SW 1271 (cell line): ENCODE data around the gene FSHB.
"Not testable (repeated sequence)": the region's sequence is repeated elsewhere in the genome, so short reads cannot be mapped to it uniquely, and the experiment has no call there.

ENCODE experiments used
- DNase-seq, 2 experiments: peaks; one replicate each; lab custom pipeline; 2025; lab: John Stamatoyannopoulos, UW

The FSHB gene

DNA sequence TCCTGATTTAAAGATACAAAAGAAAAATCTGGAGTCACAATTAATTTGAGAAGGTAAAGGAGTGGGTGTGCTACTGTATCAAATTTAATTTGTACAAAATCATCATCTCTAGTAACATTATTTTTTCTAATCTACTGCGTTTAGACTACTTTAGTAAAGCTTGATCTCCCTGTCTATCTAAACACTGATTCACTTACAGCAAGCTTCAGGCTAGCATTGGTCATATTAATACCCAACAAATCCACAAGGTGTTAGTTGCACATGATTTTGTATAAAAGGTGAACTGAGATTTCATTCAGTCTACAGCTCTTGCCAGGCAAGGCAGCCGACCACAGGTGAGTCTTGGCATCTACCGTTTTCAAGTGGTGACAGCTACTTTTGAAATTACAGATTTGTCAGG, at the start of gene FSHB:
Gene FSHB, plus strand, starts transcription at position 301 of the 400 bp plus-strand sequence. CDS start 889 bp downstream, outside the sequence.
- DNase-seq, result no peak

DNA sequence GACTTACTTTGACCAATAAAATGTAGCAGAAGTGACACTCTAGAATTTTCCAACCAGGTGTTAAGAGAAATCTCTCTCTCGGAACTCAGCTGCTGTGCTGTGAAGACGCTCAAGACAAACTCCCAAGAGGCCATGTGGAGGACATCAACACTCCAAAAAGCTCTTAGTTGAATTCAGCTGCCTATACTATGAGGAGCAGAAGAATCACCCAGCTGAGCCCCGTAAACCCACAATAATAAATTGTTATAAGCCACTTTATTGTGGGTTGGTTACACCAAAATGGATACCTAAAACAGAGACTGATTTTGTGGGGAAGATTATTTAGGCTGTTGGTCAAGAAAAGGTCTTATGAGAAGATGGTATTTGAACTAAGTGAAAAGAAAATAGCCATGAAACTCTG, 44.1 kb upstream of the FSHB start:
- no peak for DNase-seq

DNA sequence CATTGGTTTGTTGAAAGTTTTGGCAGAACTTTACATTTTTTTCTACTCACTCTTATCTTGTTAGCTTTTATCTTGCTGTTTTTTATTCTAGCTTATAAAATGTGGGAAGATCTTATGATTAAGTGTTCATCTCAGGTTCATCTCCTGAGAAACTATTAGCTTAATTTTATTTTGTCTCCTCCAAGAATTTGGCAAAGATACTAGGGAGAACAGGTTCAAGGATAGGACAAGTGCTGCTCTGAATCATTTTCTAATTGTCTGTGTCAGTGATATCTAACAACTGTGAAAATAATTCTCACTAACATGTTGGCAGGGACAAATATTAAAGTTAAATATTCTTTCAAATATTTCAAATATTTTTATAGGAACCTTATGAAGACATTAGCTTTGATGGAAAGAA, 38.2 kb upstream of the FSHB start:
- no peak for DNase-seq

- peak in 1 of 2 experiments; percentile 12 for DNase-seq
Measured at GRCh38 chr11:30196400-30197206, 34.2 kb upstream of the FSHB start.

GRCh38 chr11:30197869-30198268, 32.9 kb upstream of the FSHB start:
- DNase-seq, result no peak

DNA sequence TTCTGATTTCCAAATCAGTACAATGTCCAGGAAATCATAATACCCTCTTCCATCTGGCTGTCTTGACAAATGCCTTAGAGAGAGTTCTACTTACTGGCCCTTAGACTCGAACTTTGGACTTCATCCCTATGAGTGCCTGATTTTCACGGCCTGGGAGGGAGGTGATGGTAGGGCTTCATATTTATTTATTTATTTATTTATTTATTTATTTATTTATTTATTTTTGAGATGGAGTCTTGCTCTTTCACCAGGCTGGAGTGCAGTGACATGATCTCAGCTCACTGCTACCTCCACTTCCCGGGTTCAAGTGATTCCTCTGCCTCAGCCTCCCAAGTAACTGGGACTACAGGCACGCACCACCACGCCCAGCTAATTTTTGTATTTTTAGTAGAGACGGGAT, 27.8 kb upstream of the FSHB start:
- not testable (repeated sequence) for DNase-seq

GRCh38 chr11:30203850-30204249, 27.0 kb upstream of the FSHB start:
- no peak for DNase-seq

DNA sequence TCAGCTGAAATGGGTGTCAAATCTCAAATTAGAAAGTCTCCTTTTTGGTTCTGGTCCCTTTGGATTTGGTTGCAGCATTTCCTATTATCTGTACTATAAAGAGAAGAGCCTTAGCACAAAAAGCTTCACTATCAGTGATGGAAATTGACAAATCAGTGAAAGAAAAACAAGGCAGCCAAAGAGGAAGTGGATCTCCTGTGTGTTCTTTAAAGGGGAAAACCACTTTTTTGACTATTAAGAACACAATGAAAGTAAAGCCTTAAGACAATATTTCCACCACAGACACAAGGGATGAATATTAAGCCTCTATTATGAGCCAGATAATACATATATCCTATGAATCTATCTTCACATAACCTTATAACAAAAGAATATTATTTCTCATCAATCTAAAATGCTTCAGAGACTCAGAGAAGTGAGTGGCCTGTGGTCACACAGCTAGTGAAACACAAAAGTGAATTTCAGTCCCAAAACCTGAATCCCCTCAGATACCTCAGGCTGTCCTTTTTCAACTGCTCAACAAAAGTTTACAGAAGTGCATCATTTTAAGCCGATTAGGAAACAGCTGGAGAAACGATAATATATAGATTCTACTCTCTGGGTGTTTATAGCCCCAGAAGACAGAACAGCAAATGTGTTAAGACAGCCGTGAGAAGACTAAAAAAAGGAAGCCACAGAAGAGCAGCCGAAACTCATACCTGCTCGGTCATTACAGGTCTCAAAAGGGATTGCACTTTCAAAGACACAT, 24.4 kb upstream of the FSHB start:
- DNase-seq, result no peak

DNA sequence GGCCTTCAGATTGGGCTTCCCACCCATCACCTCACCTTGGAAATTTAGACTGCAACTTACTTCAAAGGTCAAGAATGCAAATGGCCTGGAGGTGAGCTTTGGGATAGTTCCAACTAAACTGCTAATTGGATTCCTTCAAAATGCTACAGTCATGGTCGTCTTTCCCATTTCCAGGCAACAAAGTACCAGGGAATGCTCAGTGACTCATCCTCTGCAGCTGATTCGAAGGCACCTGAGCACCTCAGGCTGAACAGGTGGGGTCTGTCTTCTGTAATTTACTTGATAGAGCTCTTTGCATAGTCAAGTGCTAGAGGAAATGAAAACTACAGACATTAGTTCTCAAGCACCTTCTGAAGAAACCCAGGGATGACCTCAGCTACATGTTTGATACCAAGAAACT, 20.5 kb upstream of the FSHB start:
- DNase-seq, result no peak

DNA sequence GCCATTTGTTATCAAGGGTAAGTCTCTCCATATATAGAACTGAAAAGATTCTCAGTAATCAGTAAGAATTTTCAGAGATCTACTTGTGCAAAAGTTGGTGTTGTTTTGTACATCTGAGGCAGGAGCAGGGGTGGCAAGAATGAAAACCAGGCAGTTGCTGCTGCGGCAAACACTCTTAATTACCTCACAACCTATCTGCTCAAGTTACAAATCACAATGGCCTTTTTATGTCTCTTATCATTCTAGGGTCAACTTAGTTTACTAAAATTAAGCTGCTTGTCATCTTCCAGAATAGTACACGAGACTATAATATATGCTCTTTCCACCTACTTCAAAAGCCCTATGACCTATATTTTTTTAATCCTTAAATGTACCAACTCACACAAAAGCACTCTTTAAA, 14.3 kb upstream of the FSHB start:
- no peak for DNase-seq

DNA sequence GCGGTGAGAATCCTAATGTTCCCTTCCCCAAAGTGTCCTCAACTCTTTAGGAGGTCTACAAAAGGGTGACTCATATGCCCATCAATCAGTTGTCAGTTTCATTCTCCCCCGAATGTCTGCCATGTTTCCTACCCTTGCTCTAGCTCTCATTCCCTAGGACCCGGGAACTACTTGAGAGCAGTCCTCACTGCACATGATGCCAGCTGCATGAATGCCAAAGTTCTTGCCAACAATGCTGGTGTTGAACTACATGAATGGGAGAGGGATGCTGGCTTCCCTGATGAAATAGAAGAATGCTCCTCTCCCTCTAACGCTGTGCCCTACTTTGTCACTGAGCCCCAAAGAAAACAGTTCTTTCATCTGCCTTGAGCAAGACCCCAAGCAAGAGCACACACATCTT, 12.5 kb upstream of the FSHB start:
- DNase-seq, result no peak

DNA sequence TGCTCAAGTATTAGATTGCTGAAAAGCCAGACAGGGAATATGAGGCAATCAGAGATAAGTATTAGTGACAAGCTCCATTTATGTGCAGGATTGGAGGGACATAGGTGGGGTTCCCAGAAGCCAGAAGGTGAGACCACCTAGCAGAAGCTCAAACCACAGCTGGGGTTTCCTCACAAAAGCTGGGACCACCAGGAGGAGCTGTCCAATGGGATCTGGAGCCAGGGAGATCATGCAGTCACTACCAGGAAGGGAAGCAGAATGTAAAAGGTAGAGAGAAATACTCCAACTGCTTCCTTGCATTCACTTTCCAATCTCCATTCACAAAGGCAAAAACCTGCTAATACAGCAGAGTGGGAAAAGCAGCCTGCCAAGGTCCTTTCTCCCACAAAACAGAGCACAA, 5.2 kb upstream of the FSHB start:
- no peak for DNase-seq

DNA sequence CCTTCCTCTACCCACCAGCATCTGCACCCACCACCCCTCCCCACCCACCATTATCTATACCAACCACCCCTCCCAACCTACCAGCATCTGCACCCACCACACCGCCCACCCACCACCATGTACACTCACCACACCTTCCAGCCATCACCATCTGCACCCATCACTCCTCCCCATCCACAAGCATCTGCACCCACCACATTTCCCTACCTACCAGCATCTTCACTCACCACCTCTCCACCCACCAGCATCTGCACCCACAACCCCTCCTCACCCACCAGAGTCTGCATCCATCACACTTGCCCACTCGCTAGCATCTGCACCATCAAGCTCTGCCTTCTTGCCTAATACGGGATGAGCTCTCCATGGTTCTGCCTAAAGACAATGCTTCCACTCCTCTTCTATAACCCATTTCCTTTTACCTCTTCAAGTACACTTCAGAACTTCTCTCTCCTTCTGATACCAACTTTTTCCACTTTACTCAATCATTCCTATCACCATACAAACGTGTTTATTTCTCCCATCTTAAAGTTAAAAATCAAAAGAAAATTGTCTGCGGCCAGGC, 2.4 kb upstream of the FSHB start:
- no peak for DNase-seq

DNA sequence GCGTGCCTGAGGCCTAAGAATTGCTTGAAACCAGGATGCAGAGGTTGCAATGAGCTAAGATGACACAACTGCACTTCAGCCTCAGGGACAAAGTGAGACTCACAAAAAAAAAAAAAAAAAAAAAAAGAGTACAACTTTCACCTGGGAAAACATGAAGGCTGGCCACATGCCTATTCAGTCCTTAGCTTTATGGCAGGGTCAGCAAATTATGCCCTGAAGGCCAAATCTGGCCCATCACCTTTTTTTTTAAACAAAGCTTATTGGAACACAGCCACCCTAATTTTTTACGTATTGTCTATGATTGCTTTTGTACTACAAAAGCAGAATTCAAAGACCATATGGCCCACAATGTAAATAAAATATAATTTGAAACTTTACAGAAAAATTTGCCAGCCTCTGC, 8.2 kb downstream of the FSHB start:
- DNase-seq, result no peak

- DNase-seq, result peak; percentile 9 to 82
Measured at GRCh38 chr11:30244265-30244664, 13.5 kb downstream of the FSHB start.

DNA sequence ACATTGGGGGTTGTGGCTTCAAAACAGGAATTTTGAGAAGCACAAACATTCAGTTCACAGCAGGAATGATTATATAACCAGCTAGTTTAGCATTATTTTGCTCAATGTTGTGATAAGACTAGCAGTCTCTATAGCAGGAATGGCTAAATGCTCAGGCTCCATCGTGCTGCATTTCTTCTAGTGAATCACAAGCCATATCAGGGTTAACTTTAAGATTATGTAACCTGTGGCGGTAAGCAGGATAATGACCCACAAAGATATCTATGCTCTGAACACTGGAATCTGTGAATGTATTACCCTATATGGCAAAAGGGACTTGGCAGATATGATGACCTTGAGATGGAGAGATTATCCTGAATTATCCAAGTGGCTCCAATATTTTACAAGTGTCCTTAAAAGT, 14.8 kb downstream of the FSHB start:
- DNase-seq, result no peak

DNA sequence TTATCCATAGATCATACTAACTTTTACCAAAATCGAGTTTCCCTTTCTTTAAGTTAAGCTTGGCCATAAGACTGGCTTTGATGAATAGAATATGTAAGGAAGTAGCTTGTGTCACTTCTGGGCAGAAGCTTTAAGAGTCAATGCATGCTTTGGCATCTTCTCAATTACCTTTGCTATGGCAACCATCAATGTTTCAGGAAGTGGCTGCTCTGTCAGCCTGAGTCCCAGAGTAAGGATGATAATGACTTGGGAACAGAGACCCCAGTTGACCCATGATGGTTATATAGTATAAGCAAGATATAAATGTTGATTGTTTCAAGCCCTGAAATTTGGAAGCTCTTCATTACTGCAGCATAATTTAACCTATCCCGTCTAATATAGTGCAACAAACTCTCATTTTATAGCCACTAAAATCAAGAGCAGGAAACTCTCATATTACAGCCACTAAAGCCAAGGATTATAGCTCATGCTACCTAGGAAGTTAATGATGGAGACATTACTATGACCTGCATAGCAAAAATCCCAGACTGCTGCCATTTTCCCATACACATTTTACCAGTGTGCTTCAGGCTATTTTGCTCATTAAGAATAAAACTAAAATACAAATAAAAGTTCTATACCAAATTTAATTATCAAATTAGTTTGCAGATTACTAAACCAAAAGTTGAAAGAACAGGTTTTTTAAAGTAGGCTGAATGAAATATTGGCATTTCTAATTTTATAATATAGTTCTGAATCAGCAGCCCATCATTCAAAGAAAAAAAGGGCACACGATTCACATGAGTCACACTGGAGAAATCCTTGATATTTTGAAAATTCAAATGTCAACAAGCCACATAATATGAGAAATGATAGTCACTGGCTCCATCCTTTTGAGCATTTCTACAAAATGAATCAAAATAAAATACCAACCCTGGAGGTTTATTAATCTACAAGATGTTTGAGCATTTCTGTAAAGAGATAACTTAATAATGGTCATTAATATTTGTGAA, 23.8 kb downstream of the FSHB start:
- DNase-seq, result peak in 1 of 2 experiments; percentile 15

- no peak for DNase-seq
Measured at GRCh38 chr11:30255637-30256036, 24.8 kb downstream of the FSHB start.

DNA sequence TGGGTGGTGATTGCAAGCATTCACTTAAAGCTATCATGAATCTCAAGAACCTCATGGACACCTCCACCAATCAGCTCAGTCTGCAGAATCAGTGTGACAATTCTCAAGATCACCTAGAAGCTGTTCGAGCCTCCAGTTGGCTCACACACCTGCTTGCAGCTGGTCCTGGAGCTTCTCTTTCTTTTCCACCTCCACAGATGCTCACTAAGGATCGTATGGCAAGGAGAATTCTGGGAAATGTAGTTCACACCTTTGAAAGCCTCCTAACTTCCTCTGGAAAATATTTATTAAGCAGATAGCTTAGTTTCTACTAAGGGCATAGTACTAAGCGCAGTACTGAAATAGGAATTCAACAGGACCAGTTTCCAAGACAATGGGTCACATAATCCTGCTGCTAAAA, 26.2 kb downstream of the FSHB start:
- no peak for DNase-seq

DNA sequence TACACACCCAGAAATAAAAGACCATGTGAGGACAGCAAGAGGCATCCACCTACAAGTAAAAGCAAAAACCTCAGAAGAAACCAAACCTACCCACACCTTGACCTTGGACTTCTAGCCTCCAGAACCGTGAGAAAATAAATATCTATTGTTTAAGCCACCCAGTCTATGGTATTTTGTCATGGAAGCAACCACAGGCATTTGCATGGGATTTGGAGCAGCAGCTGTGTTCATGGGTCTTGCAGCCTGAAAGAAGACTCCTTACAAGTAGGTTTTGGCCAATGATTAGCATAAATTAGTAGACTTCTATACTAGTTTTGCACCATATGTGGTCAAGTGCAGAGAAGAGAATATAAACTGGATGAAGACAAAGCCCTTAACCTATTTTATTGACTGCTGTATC, 27.9 kb downstream of the FSHB start:
- DNase-seq, result no peak

DNA sequence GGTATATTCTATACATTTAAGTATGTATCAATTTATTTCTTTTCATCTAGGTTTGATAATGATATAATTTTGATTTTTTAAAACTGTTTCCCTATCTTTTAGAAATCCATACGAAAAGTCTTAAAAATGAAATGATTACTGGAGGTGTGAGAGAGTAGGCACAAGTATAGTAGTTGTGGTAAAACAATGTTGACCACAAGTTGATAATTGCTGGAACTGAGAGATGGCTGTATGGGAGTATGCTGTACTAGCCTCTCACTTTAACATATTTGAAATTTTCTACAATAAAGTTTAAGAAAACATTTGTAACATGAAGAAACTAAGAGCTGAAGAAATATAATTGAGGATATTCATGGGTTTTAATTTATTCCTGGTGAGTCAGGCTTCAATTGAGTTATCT, 30.0 kb downstream of the FSHB start:
- no peak for DNase-seq

DNA sequence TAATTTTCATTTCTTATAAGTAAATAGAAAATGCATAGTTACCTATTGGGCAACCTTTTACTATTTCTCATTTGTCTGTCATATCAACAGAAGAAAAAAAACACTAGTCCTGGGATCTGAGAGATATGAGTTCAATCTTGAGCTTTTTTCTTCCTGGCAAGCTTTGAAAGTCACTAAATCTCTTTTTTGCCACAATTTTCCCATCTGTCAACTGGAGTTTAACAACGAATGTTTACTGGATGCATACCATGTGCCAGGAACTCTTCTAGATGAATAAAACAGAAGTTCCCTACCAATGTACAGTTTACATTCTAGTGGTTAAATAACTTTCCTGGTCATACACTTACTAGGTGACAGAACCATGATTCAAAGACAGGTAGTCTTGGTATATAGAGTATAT, 31.0 kb downstream of the FSHB start:
- DNase-seq, result no peak
